HG03060 (cell line): ENCODE measurements around the gene PHF21A.
"Not testable (repeated sequence)": the region's sequence is repeated elsewhere in the genome, so short reads cannot be mapped to it uniquely, and the experiment has no call there.

Source experiments
- ATAC-seq: cut with Tn5 transposase; IDR thresholded peaks from one replicate; pipeline ENCODE4 v1.9.1; 2021; ENCODE audit warnings: low read depth, moderate number of reproducible peaks; ENCODE audit not compliant: unreplicated experiment

Gene PHF21A

GRCh38 chr11:46120346-46121300, 631 bp downstream of the PHF21A start:
- no peak for ATAC-seq

DNA sequence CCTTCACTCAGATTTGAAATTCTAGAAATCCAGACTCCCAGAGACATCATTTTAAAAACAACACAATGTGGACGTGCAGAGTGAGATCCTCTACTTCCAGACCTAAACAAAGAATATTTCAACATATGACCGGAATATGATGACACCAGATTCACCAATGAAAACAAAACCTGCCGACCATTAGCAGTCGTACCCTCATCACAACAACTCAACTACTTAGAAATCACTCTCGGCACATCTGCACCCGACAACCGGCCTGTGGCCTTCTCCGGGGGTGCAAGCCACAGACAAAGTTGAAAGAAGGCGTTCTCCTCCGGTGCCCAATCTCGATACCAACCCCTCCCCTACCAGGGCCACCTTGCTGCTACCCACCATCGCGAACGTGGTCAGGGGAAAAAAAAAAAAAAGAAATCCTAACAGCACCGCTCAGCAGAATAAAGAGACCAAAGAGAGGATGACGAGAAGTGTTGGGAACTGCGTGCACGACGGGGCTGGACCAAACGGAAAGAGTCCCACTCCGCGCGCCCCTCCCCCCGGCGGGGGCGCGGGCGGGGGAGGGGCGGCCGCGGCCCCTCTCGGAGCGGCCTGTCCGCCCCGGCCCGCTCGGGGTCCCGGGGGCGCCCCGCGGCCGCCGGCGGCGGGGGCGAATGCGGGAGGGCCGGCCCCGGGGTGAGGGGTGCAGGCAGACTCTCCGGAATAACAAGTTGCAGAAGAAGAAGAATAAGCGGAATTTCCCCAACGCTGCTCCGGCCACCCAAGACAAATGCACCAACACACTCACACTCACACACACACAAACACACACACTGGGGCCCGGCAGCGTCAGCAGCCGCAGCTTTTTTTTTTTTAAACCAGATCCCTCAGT, 1.7 kb downstream of the PHF21A start:
- no peak for ATAC-seq

DNA sequence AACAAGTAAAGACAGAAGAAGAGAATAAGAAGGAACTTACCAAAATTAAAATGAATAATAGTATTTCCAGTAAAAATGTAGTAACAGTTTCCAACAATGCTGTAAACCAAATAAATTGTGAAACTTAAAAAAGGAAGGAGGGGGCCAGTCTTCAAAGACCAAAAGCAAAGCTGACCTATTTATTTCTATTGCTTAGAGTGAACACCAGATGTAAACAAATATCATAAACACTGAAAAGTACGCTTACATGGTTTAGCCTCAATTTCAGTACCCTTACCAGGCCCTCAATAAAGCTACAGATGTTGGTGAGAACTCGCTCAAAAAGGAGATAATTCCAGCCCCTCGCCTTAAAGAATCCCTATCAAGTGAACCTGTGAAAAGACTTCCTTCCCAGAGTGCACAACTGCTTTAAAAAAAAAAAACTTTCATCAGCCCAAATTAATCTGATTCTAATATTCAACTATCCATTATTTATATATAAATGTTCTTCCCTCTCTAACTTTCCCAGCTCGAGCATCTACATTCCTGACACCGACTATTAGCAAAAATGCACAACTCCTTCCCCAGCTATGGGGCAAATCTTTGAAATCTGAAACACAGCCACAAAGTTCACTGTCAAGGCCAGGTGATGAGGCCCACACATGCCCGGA, 2.4 kb downstream of the PHF21A start:
- ATAC-seq, result no peak

GRCh38 chr11:46117842-46118241, 3.4 kb downstream of the PHF21A start:
- no peak for ATAC-seq

- ATAC-seq, result not testable (repeated sequence)
Observed at GRCh38 chr11:46116712-46117037, 4.6 kb downstream of the PHF21A start.

DNA sequence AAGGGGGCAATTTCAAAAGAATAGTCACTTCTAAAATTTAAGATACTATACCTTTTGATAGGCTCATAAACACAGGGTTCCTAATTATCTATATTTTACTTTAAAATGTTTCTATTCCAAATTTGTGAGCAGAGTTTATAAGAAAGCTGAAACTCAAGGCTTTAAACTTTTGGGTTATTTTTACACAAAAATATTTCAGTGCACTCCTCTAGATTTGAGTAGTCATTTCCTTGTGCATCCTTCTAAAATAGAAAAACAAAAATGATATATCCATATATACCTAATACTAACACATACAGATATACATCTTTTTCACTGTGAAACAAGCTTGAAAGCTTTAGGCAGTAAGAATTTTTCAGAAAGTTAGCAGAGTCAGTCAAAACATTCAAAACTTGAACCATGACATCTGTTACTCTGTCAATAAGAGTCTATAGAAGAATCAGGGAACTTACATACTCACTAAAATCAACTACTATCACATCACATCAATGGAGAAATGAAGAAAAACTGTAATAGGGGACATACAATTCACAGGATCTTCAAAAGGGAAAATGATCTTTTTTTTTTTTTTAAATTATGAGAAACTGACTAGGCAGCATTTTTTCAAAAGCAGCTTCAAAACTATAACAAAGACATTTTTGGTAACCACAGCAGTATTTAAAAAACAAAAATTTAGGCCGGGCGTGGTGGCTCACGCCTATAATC, 5.1 kb downstream of the PHF21A start:
- ATAC-seq, result no peak

- no peak for ATAC-seq
Observed at GRCh38 chr11:46114961-46115360, 6.3 kb downstream of the PHF21A start.

GRCh38 chr11:46114378-46114777, 6.9 kb downstream of the PHF21A start:
- ATAC-seq, result no peak

- no peak for ATAC-seq
Observed at GRCh38 chr11:46112961-46113607, 8.2 kb downstream of the PHF21A start.

- ATAC-seq, result no peak
Observed at GRCh38 chr11:46108751-46109150, 12.5 kb downstream of the PHF21A start.

GRCh38 chr11:46107780-46108179, 13.5 kb downstream of the PHF21A start:
- ATAC-seq, result no peak

DNA sequence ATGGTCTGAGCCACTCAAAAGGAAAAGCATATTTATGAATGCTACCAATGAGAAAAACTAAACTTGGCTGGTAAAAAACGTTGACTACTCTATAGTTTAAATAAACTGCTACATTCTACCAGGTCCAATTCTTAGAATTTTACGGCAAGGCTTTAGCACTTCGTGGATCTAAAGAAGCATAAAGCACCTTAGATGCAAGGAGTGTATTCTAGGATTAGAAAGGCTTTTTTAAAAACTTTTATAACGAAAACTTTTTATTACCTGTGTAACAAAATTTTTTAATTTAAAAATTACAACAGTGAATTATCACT, 13.9 kb downstream of the PHF21A start:
- ATAC-seq, result no peak

- ATAC-seq, result no peak
Observed at GRCh38 chr11:46106530-46107407, 14.5 kb downstream of the PHF21A start.

GRCh38 chr11:46105926-46106325, 15.3 kb downstream of the PHF21A start:
- no peak for ATAC-seq

DNA sequence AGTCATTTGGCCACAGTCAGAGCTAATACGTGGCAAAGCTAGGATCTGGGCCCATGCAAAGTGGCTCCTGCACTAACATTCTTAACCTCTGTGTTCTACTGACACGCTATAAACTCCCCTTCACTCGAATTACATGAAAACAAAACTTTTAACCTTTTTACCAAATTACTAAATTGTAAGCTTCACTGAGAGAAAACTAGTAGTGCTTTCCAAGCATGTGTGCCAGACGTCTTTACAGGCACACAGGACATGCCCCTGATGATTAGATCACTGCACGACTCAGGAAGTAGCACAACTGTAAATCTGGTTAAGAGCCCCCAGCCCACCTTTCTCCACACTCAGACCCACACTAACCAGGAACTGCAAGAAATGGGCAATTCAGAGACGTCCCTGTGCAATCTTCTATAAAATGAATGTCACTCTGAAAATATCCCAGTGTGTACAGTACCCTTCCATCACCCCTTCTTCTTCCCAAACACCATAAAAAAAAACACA, 16.1 kb downstream of the PHF21A start:
- no peak for ATAC-seq

DNA sequence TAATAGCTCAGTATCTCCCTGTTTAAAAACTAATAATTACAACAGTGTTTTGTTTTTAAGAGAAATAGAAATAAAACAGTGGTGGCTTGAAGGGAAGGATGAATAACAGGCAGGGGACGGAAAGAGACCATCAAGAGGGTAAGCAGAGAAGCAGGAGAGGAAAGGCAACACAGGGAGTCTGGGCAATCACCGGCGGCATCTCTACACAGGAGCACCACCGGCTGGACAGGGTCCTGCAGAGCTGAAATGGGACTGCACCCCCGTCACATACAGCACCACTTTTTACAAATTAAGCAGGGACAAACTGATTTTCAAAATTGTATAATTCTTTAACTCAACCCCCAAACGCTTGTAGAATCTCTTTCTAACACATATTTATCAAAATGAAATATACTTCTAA, 18.4 kb downstream of the PHF21A start:
- ATAC-seq, result no peak

DNA sequence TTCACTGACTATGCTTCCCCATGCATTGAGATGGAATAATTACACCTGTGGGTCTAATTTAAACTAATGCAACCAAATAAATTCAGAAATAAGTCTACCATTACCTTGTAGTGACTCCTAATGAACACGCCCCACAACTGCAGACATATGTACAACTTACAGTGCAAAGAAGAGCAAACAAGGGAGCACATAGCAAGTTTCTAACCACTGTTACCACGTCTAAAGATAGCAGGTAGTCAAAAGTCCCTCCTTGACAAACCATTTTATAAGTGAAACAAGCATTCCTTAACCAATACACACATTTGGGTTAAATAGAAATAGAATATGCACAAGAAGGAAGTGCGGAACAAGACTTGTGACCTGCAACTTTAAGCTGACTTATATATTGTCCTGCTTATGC, 20.6 kb downstream of the PHF21A start:
- ATAC-seq, result no peak

DNA sequence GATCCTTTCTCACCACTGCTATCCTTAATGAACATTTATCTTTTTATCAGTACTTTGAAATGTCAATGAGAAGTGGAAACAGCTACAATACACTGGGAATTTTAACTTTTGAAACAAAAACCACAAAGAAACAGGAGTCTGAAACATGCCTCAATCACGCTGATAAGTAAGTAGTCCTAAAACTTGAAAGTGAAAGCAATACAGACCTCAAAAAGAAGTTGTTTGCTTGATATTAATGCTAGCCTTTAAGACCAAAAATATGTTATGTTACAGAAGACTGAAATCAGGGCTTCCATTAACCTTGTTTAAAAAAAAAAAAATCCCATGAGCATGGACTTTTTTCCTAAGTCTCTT, 21.3 kb downstream of the PHF21A start:
- no peak for ATAC-seq

- no peak for ATAC-seq
Observed at GRCh38 chr11:46090375-46090774, 30.9 kb downstream of the PHF21A start.
